ENCODE results near the gene CHD6.

The CHD6 gene

DNA sequence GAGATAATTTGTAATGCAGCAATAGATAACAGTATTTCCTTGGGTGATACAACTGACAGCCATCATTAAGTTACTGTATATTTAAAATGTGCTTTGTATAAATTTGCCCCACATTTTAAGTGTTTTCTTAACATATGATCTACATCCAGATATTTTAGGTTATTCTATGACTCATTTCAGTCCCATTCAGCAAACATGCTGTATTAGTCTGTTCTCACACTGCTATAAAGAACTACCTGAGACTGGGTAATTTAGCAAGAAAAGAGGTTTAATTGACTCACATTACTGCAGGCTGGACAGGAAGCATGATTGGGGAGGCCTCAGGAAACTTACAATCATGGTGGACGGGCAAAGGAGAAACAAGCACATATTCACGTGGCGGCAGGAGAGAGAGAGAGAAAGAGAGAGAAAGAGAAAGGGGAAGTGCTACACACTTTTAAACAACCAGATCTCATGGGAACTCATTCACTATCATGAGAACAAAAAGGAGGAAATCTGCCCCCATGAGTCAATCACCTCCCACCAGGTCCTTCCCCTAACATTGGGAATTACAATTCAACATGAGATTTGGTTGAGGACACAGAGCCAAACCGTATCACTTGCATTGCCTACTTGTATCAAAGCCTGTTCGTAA is 9.6 kb upstream of the CHD6 start:
- no peaks in the 10 kb centered on the region for H3K27me3 ChIP-seq
- no peak overlapping the region for H3K27ac ChIP-seq
- H3K36me3 ChIP-seq: no peaks in the 10 kb centered on the region
- no peaks in the 10 kb centered on the region for H3K4me1 ChIP-seq (ENCODE audit: control insufficient read depth in 1 of 2, insufficient read depth in 1 of 2, low read depth in 1 of 2, low read length in 1 of 2)
- H3K4me3 ChIP-seq (ENCODE audit: low read depth in 1 of 2, low read length in 1 of 2): no peak overlapping the region
- TF ChIP-seq, protein P1, sequence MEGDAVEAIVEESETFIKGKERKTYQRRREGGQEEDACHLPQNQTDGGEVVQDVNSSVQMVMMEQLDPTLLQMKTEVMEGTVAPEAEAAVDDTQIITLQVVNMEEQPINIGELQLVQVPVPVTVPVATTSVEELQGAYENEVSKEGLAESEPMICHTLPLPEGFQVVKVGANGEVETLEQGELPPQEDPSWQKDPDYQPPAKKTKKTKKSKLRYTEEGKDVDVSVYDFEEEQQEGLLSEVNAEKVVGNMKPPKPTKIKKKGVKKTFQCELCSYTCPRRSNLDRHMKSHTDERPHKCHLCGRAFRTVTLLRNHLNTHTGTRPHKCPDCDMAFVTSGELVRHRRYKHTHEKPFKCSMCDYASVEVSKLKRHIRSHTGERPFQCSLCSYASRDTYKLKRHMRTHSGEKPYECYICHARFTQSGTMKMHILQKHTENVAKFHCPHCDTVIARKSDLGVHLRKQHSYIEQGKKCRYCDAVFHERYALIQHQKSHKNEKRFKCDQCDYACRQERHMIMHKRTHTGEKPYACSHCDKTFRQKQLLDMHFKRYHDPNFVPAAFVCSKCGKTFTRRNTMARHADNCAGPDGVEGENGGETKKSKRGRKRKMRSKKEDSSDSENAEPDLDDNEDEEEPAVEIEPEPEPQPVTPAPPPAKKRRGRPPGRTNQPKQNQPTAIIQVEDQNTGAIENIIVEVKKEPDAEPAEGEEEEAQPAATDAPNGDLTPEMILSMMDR (IDR thresholded peaks at IDR 0.05): no peak
- H3K9me3 ChIP-seq: no peaks in the 10 kb centered on the region

DNA sequence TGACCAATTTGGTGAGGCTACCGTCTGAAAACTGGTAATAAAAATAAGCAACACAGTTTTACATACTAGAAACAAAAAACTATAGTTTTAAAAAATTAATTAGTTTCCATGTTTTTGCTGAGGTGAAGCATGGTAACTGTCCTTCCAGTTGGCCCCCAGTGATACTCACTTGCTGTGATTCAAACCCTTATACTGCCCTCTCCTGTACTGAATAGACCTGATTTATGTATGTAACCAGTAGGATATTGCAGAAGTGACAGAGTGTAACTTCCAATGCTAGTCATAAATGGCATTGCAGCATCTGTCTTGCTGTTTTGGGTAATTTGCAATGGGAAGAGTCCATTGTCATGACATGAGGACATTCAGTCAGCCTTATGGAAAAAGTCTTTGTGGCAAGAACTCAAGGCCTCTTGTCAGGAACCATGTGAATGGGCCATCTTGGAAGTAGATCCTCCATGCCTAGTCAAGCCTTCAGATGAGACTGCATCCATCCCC is 8.9 kb upstream of the CHD6 start:
- H3K4me1 ChIP-seq (ENCODE audit: control insufficient read depth in 1 of 2, insufficient read depth in 1 of 2, low read depth in 1 of 2, low read length in 1 of 2): no peaks in the 10 kb centered on the region
- H3K9me3 ChIP-seq: no peaks in the 10 kb centered on the region
- peaks cover 4% of the 10 kb centered on the region for H3K27me3 ChIP-seq
- H3K36me3 ChIP-seq: no peaks in the 10 kb centered on the region
- H3K27ac ChIP-seq: no peak overlapping the region
- H3K4me3 ChIP-seq (ENCODE audit: low read depth in 1 of 2, low read length in 1 of 2): no peak overlapping the region
- TF ChIP-seq, protein P1 (IDR thresholded peaks at IDR 0.05): no peak

DNA sequence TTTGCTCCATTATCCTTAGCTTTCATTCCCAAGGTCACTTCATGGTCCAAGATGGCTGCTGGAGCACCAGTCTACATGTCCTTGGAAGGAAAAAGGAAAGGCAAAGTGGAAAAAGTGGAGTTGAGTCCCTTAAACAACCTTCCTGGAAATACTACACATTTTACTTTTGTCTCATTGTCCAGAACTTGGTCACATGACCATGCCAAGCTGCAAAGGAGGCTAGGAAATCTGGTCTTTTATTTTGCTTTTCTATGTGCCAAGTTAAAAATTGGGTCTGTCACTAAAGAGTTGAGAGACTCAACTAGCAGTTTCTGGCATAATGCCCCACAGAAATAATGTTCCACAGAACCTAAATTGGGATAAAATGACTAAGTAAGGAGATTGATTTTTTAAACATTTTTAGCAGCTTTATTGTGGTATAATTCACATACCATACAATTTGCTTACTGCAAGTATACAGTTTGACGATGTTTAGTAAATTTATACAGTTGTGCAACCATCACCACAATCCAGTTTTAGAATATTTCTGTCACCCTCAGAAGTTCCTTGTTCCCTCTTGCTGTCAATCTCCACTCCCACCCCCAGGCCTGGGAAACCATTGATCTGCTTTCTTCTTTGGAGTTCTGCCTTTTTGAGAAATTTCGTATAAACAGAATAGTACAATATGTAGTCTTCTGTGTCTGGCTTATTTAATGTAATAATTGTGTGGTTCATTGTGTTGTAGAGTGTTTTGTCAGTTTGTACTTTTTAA is 5.6 kb upstream of the CHD6 start:
- H3K36me3 ChIP-seq: no peaks in the 10 kb centered on the region
- no peaks in the 10 kb centered on the region for H3K9me3 ChIP-seq
- TF ChIP-seq, protein P1 (IDR thresholded peaks at IDR 0.05): no peak
- H3K27ac ChIP-seq: no peak overlapping the region
- no peak overlapping the region for H3K4me3 ChIP-seq (ENCODE audit: low read depth in 1 of 2, low read length in 1 of 2)
- peaks cover 36% of the 10 kb centered on the region for H3K27me3 ChIP-seq
- H3K4me1 ChIP-seq (ENCODE audit: control insufficient read depth in 1 of 2, insufficient read depth in 1 of 2, low read depth in 1 of 2, low read length in 1 of 2): peaks cover 0 to 3% of the 10 kb centered on the region in 2 experiments

DNA sequence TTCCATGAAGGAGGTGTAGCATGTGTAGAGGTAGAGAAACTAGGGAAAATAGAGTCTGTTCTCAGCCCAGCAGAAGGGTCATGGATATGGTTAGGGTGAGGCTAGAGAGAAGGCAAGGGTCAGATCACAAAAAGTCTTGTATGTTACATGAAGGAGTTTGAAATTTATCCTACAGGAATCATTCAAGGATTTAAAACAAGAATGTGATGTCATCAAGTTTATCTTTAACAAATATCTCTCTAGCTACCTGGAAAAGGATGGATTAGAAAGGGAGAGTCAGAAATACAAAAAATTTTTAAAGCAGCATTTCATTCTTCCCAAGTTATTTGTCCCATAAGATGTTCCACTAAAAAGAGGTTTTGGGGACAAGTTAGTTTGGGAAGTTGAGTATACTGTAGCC is 4.4 kb upstream of the CHD6 start:
- TF ChIP-seq, protein P1 (IDR thresholded peaks at IDR 0.05): no peak
- Histone ChIP-seq H3K9me3 (no peaks in the 10 kb centered on the region), H3K4me1 (ENCODE audit: control insufficient read depth in 1 of 2, insufficient read depth in 1 of 2, low read depth in 1 of 2, low read length in 1 of 2) (peaks cover under 1 to 5% of the 10 kb centered on the region in 2 experiments), H3K36me3 (no peaks in the 10 kb centered on the region), H3K27ac (no peak overlapping the region), H3K4me3 (ENCODE audit: low read depth in 1 of 2, low read length in 1 of 2) (no peak overlapping the region), H3K27me3 (peaks cover 44% of the 10 kb centered on the region)

DNA sequence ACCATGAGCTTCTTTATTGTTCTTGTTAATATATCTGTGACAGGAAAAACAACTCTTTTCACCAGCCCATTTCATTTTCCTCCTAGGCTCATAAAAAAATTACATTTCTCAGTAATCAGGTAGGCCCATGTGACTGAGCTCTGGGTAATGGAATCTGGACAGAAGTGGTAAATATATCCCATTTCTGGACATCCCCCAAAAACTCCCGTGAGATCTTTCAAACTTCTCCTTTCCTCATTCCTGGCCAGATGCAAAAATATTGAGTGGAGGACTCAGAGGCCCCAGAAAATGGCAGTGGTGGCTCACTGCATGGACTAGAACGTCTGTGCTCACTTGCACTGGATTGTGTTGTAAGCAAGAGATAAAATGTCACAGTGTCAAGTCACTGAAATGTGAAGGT is 3.8 kb upstream of the CHD6 start:
- H3K9me3 ChIP-seq: no peaks in the 10 kb centered on the region
- TF ChIP-seq, protein P1 (IDR thresholded peaks at IDR 0.05): no peak
- H3K27ac ChIP-seq: no peak overlapping the region
- no peak overlapping the region for H3K4me3 ChIP-seq (ENCODE audit: low read depth in 1 of 2, low read length in 1 of 2)
- H3K4me1 ChIP-seq (ENCODE audit: control insufficient read depth in 1 of 2, insufficient read depth in 1 of 2, low read depth in 1 of 2, low read length in 1 of 2): peaks cover 6 to 11% of the 10 kb centered on the region in 2 experiments
- no peaks in the 10 kb centered on the region for H3K36me3 ChIP-seq
- H3K27me3 ChIP-seq: peaks cover 50% of the 10 kb centered on the region

Data from neutrophil (primary cell).